ENCODE measurements around the gene C11orf21.

The C11orf21 gene

GRCh38 chr11:2308713-2309112 is 7.0 kb upstream of the C11orf21 start:
- no peak for DNase-seq (ENCODE audit: low read depth)

DNA sequence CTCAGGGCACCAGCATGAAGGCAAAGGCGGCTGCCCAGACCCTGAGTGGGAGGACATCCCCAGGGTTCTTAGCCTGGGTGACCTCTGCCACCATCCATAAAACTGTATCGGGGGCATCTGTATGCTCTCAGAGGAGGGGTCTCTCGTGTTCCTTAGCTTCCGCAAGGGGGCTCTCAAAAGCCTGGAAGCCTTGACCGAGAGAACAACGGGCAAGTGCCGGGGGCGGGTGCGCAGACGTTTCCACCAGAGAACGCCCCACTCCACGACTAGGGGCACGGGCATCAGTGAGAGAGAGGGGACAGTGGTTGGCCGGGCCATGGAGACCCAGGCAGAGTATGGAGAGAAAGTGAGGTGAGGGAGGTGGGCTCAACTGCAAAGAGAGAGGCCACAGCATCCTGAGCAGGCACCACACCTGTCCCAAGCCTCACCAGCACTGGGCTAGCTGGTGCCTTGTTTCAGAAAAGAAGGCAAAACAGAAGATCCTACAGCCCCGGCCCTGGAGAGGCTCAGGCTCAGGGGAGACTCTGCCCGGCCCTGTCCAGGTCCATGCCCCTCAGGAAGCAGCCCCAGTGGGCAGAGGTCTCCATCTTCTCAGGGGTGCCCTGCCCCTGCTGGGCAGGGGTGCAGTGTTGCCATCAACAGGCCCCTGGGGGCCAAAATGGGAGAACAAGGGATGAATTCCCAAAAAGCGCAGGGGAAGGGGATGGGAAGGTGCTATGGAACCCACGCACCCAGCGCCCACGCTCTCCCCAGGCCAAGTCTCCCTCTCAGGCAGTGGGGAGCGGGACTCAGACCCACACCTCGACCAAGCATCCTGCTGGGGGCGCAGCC is 6.0 kb upstream of the C11orf21 start:
- DNase-seq (ENCODE audit: low read depth): no peak

DNA sequence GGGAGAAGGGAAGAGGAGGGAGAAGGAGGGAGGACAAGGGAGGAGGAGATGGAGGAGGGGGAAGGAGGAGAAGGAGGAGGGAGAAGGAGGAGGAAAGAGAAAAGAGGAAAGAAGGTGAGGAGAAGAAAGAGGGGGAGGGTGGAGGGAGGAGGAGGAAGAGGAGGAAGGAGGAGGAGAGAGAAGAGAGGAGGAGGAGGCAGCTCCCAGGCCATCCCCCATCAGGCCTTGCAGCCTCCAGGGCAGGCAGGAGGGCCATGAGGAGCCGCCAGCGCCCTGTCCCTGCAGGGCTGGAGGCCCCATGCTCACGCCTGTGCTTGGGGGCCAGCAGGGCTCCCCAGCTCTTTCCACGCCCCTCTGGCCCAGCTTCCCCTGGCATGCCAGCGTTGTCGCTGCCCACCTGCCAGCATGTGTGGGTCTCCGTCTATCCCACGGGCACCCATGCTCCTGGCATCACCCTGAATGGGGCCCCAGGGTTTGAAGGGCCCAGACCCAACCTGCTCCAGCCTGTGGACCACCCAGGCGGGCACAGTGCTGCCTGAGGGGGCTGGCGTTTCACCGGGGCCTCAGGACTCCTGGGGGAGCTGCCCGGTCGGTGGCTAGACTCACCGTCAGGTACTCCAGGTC is 5.3 kb upstream of the C11orf21 start:
- DNase-seq (ENCODE audit: low read depth): no peak

GRCh38 chr11:2306452-2306823 is 4.7 kb upstream of the C11orf21 start:
- DNase-seq (ENCODE audit: low read depth): no peak

- DNase-seq (ENCODE audit: low read depth): no peak
These were observed 4.2 kb upstream of the C11orf21 start for GRCh38 chr11:2305788-2306451.

DNA sequence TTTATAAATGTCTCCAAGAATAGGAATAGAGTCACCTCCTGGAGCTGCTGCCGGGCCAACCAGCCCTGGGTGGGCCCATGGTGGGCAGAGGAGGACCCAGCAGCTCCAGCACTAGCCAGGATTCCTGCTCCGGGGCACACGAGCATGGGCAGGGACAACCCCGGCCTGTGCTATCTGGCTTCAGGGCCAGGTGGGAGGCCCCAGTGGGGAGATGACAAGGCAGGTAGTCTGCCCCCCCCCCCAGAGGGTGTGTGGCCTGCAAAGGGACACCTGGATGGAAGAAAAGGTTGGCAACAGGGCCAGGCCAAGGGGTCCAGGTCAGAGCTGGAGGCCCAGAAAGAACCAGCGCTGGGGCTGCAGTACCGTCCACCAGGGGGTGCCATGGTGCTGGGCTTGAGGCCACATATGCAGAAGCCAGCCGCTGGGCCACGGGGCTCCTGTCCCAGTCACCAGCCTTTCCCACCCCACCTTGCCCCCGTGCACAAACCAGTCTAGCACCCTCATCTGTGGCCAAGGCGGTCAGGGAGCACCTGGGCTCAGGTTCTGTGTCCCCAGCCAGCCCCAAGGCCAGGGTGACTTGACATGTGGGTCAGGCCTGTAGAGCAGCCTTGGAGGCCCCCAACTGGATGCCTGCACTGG is 3.5 kb upstream of the C11orf21 start:
- no peak for DNase-seq (ENCODE audit: low read depth)

DNA sequence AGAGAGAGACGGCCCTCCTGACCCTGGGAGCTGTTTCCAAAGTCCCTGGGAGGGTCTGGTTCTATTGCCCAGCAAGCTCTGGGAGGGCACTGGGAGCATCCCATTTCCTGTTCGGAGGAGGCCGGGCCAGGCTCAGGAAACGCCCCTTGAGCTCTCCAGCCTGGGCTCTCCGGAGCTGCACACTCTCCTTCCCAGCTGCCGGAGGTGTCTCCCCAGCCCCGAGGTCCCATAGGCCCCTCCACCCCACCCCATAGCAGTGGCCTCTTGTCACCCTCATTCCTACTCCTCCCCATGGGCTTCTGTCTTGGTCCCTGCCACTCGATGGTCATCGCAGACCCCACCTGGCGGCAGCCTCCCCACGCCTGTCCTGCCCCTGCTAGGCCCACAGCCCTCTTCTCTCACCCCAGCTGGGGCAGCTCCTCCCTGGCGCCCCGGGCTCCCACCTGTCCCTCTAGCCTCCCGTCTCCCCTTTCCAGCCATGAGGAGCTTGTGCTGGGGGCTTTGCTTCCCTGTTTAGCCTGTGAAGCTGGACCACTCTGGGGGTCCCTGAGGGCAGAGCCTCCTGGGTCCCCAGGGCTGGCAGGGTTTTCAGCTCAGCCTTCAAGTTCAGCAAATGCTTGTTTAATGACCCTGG is 2.9 kb upstream of the C11orf21 start:
- no peak for DNase-seq (ENCODE audit: low read depth)

- no peak for DNase-seq (ENCODE audit: low read depth)
These were observed 2.1 kb upstream of the C11orf21 start for GRCh38 chr11:2303627-2304505.

GRCh38 chr11:2302896-2303626 is 1.3 kb upstream of the C11orf21 start:
- no peak for DNase-seq (ENCODE audit: low read depth)

DNA sequence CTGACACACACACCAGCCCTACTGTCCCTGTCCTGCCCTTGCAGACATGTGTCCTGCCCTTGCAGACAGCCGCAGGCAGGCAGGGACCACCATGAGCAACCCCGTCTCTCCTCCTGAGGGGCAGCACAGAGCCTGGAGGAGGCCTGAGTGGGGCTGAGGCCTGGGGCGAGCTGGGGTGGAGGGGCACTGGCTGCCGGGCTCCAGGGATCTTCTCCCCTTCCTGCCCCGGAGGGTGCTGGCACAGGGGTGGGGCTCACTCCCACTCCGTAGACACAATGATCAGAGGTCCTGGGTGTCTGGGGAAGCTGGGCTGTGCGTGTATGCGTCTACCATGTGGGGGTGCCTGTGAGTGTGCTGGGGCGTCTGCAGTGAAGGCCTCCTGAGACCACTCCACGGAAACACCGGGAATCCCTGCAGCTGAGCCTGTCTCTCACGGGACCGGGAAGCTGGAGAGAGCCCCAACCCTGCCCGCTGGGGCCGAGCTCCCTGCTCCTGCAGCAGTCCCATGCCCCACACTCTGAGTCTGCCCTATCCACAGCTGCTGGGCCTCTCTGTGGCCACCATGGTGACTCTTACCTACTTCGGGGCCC is 683 bp upstream of the C11orf21 start:
- DNase-seq (ENCODE audit: low read depth): no peak

DNA sequence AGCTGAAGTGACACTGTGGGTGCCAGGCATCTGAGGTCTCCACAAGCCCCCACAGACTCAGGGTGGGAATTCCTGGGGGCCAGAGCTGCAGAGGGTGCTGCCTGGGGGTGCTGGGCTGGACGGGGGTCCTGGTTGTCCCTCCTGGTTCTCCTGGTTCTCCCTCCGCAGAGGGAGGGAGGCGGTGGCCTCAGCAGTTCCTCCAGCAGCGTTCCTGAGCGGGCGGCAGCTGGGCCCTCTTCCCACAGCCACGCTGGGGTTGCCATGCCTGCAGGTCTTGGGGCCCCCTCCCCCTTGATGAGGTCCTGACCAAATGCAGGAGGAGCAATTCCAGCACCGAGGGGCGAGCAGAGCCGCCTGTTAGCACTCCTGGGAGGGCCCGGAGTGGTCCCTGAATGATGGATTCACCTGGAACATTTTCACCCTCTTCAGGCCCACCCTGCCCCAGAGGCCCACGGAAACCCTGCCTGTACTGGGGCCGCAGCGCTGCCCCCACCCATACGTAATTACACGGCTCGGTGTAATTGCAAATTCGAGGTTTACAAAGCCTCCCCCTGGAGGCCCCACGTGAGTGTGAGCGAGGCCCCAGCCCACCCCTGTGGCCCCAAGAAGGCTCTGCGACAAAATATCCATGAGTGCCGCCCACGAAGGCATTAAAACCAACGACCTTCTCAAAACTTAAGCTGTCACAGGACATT is 635 bp downstream of the C11orf21 start:
- no peak for DNase-seq (ENCODE audit: low read depth)

DNA sequence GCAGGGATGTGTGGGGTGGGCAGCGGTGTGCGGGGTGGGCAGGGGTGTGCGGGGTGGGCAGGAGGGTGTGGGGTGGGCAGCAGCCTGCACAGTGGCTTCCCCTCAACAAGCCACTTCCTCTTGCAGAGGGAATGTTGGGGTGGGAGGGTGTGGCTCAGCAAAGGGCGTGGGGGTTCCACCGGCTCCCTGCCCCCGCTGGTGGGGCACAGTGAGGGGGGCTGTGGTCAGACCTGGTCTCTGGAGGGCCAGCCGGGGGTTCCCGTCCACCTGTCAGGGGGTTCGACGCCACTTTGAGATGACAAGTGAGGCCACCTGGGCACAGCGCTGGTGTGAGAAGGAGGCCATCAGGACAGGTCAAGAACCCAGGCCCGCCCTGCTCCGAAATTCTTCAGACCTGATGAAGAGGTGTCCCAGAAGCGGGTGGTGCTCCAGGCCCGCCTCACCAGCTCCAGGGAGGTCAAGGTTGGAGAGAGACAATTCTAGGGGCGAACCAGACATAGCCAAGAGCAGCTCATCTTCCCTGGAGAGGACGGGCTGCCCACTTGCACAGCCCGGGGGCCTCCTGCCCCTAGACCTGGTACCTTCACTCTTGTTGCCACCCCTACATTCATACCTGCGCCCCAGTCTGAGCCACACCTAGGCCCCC is 1.3 kb downstream of the C11orf21 start:
- DNase-seq (ENCODE audit: low read depth): no peak

GRCh38 chr11:2299773-2300172 is 1.9 kb downstream of the C11orf21 start:
- no peak for DNase-seq (ENCODE audit: low read depth)

- no peak for DNase-seq (ENCODE audit: low read depth)
These were observed 2.6 kb downstream of the C11orf21 start for GRCh38 chr11:2298795-2299761.

DNA sequence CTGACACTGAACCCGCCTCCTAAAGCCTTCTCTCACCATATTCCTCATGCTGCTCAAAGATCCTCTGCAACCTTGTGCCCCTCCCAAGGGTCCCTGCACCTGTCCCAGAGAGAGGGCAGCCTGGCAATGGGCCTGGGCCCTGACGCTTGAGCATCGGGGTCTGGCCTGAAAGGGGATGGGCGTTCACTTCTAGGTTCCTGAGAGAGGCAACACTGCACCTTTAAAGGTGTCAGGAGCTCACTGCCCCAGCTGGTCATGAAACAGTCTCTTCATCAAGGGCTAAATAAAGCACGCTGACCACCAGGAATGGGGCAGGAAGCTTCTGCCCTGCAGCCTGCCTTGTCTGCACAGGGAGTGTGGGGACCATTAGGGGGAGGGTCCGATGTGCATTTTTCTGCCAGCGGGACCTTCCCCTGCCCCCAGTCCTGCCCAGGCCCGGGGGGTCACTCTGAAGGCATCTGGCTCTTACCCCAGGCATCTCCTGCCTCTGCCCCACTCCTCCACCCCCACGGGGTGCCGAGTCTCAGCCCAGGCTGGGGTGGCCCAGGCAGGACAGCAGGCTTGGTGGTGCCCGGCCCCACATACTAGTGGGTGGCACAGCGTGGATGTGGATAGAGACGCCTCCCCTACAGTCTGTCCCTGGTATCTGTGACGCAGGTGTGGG is 3.5 kb downstream of the C11orf21 start:
- DNase-seq (ENCODE audit: low read depth): no peak

GRCh38 chr11:2297623-2298030 is 4.1 kb downstream of the C11orf21 start:
- DNase-seq (ENCODE audit: low read depth): no peak

- no peak for DNase-seq (ENCODE audit: low read depth)
These were observed 4.7 kb downstream of the C11orf21 start for GRCh38 chr11:2296913-2297622.
